WTC11 (cell line): ENCODE measurements around the gene OR51G1. TPM values are rescaled to one million over a fixed set of nuclear protein-coding genes. Genes with fewer than 3 reads are reported as not detected.

Experiments used
- ATAC-seq: fragments of 200-7000 bp; cut with Tn5 transposase; 2 replicates; pipeline ENCODE4 v1.10.0; 2021; ENCODE audit warnings: mild to moderate bottlenecking, moderate library complexity
- CTCF ChIA-PET: fragments of 300-600 bp; sonication (Branson Sonifier 250); formaldehyde crosslinking; loops from one replicate; lab custom pipeline; 2021; ENCODE audit warnings: antibody characterized with exemption; lab: Charles Lee
- POLR2A ChIA-PET: fragments of 350-600 bp; sonication (Branson Sonifier 250); formaldehyde crosslinking; loops from one replicate; lab custom pipeline; 2021; ENCODE audit warnings: antibody characterized with exemption; lab: Charles Lee
- DNase-seq: peaks from one replicate; pipeline ENCODE4 v3.0.0; 2021; ENCODE audit warnings: low spot score
- H3K27ac Mint-ChIP-seq: 2 replicates; pipeline ENCODE4 v1.8.0; 2021; ENCODE audit warnings: mixed read lengths
- H3K27me3 Mint-ChIP-seq: 2 replicates; pipeline ENCODE4 v1.8.0; 2021; ENCODE audit warnings: low read depth, mild to moderate bottlenecking, moderate library complexity, mixed read lengths
- H3K36me3 Mint-ChIP-seq: 2 replicates; pipeline ENCODE4 v1.8.0; 2021; ENCODE audit warnings: mixed read lengths
- H3K4me1 Mint-ChIP-seq: 2 replicates; pipeline ENCODE4 v1.8.0; 2022; ENCODE audit warnings: mixed read lengths
- H3K4me3 Mint-ChIP-seq: 2 replicates; pipeline ENCODE4 v1.8.0; 2021; ENCODE audit warnings: mild to moderate bottlenecking, moderate library complexity, mixed read lengths
- H3K9me3 Mint-ChIP-seq: 2 replicates; pipeline ENCODE4 v1.8.0; 2021; ENCODE audit warnings: mixed read lengths
- GTF2I ChIP-seq: fragments of 250-450 bp; sonication (Bioruptor Pico); conservative IDR thresholded peaks from 2 replicates; pipeline ENCODE4 v1.4.0; 2021; ENCODE audit warnings: mild to moderate bottlenecking
- NFATC4 ChIP-seq: fragments of 250-450 bp; sonication (Bioruptor Pico); IDR thresholded peaks from 2 replicates; pipeline ENCODE4 v1.9.0; 2021; ENCODE audit warnings: mild to moderate bottlenecking
- SMAD4 ChIP-seq: sonication (generic); formaldehyde crosslinking; IDR thresholded peaks from 2 replicates; pipeline ENCODE4 v1.8.0; 2022; ENCODE audit warnings: mild to moderate bottlenecking, missing genetic modification reagents
- ZNF317 ChIP-seq: sonication (generic); formaldehyde crosslinking; IDR thresholded peaks from 2 replicates; pipeline ENCODE4 v1.8.1; 2023; ENCODE audit warnings: low read depth, mild to moderate bottlenecking, moderate library complexity, missing genetic modification reagents, borderline replicate concordance
- total RNA-seq: library from RNA; stranded (reverse); gene quantifications from 3 replicates; pipeline ENCODE4 v1.2.3, GENCODE V29; 2021
- TF ChIP-seq, protein P1 (sequence below): sonication (generic); formaldehyde crosslinking; IDR thresholded peaks from 2 replicates; pipeline ENCODE4 v1.8.0; 2023; ENCODE audit warnings: missing genetic modification reagents, mild to moderate bottlenecking, borderline replicate concordance
- TF ChIP-seq, protein P2 (sequence below): fragments of 200-600 bp; IDR thresholded peaks from 2 replicates; pipeline ENCODE4 v1.8.0; 2022; ENCODE audit warnings: antibody characterized with exemption

The OR51G1 gene
- total RNA-seq, 1 experiment from 2014 or later = not detected

- Mint-ChIP-seq H3K4me3 (no peak overlapping the region), H3K4me1 (no peaks in the 10 kb centered on the region), H3K27me3 (no peaks in the 10 kb centered on the region; the same call in none of the 2 replicates), H3K36me3 (no peaks in the 10 kb centered on the region), H3K9me3 (no peaks in the 10 kb centered on the region), H3K27ac (no peak overlapping the region)
- DNase-seq (no peak), ATAC-seq (no peak)
- POLR2A ChIA-PET = no interaction called here
- CTCF ChIA-PET = no interaction called here
- TF ChIP-seq, protein P1, sequence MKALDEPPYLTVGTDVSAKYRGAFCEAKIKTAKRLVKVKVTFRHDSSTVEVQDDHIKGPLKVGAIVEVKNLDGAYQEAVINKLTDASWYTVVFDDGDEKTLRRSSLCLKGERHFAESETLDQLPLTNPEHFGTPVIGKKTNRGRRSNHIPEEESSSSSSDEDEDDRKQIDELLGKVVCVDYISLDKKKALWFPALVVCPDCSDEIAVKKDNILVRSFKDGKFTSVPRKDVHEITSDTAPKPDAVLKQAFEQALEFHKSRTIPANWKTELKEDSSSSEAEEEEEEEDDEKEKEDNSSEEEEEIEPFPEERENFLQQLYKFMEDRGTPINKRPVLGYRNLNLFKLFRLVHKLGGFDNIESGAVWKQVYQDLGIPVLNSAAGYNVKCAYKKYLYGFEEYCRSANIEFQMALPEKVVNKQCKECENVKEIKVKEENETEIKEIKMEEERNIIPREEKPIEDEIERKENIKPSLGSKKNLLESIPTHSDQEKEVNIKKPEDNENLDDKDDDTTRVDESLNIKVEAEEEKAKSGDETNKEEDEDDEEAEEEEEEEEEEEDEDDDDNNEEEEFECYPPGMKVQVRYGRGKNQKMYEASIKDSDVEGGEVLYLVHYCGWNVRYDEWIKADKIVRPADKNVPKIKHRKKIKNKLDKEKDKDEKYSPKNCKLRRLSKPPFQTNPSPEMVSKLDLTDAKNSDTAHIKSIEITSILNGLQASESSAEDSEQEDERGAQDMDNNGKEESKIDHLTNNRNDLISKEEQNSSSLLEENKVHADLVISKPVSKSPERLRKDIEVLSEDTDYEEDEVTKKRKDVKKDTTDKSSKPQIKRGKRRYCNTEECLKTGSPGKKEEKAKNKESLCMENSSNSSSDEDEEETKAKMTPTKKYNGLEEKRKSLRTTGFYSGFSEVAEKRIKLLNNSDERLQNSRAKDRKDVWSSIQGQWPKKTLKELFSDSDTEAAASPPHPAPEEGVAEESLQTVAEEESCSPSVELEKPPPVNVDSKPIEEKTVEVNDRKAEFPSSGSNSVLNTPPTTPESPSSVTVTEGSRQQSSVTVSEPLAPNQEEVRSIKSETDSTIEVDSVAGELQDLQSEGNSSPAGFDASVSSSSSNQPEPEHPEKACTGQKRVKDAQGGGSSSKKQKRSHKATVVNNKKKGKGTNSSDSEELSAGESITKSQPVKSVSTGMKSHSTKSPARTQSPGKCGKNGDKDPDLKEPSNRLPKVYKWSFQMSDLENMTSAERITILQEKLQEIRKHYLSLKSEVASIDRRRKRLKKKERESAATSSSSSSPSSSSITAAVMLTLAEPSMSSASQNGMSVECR = no peak
- TF ChIP-seq ZNF317 (CRISPR knock-in tag) (no peak), GTF2I (CRISPR knock-in tag) (no peak), NFATC4 (CRISPR knock-in tag) (no peak), SMAD4 (CRISPR knock-in tag) (no peak)
- TF ChIP-seq, protein P2, sequence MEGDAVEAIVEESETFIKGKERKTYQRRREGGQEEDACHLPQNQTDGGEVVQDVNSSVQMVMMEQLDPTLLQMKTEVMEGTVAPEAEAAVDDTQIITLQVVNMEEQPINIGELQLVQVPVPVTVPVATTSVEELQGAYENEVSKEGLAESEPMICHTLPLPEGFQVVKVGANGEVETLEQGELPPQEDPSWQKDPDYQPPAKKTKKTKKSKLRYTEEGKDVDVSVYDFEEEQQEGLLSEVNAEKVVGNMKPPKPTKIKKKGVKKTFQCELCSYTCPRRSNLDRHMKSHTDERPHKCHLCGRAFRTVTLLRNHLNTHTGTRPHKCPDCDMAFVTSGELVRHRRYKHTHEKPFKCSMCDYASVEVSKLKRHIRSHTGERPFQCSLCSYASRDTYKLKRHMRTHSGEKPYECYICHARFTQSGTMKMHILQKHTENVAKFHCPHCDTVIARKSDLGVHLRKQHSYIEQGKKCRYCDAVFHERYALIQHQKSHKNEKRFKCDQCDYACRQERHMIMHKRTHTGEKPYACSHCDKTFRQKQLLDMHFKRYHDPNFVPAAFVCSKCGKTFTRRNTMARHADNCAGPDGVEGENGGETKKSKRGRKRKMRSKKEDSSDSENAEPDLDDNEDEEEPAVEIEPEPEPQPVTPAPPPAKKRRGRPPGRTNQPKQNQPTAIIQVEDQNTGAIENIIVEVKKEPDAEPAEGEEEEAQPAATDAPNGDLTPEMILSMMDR = no peak
These were observed 43.0 kb downstream of the OR51G1 start for GRCh38 chr11:4881188-4881587.

Other genes starting within 250 kb of the OR51G1 start
- gene OR51E2, start 226.5 kb downstream of the OR51G1 start, total RNA-seq = not detected in 3 replicates
- not detected in 3 replicates for gene MMP26, start 219.6 kb downstream of the OR51G1 start, total RNA-seq
- gene OR51F1, start 154.4 kb downstream of the OR51G1 start, total RNA-seq = not detected in 3 replicates
- not detected in 3 replicates for gene OR52R1, start 120.0 kb downstream of the OR51G1 start, total RNA-seq
- not detected in 3 replicates for gene OR51F2, start 103.0 kb downstream of the OR51G1 start, total RNA-seq
- not detected in 3 replicates for gene OR51S1, start 75.1 kb downstream of the OR51G1 start, total RNA-seq
- gene OR51T1, start 42.4 kb downstream of the OR51G1 start, total RNA-seq = not detected in 3 replicates
- not detected in 3 replicates for gene OR51A7, start 20.6 kb downstream of the OR51G1 start, total RNA-seq
- not detected in 3 replicates for gene OR51G2, start 5.0 kb downstream of the OR51G1 start, total RNA-seq
- gene OR51A4, start 23.3 kb upstream of the OR51G1 start, total RNA-seq = not detected in 3 replicates
- gene OR51A2, start 31.4 kb upstream of the OR51G1 start, total RNA-seq = not detected in 3 replicates
- not detected in 3 replicates for gene OR51L1, start 70.5 kb upstream of the OR51G1 start, total RNA-seq
- not detected in 3 replicates for gene OR52J3, start 122.2 kb upstream of the OR51G1 start, total RNA-seq
- gene OR52E2, start 135.3 kb upstream of the OR51G1 start, total RNA-seq = not detected in 3 replicates
- not detected in 3 replicates for gene OR52E1, start 145.2 kb upstream of the OR51G1 start, total RNA-seq
- 0.07 to 0.11 TPM in 2 of 3 replicates, not detected in the other for gene OR52A5, start 214.0 kb upstream of the OR51G1 start, total RNA-seq
- gene OR52A1, start 230.4 kb upstream of the OR51G1 start, total RNA-seq = 3.7 to 5.4 TPM (median 4.4 TPM) in 3 replicates